ENCODE measurements around the gene CYP24A1.
A peak's percentile ranks its signal among the peaks of the same experiment; 100 is the strongest.

DNA sequence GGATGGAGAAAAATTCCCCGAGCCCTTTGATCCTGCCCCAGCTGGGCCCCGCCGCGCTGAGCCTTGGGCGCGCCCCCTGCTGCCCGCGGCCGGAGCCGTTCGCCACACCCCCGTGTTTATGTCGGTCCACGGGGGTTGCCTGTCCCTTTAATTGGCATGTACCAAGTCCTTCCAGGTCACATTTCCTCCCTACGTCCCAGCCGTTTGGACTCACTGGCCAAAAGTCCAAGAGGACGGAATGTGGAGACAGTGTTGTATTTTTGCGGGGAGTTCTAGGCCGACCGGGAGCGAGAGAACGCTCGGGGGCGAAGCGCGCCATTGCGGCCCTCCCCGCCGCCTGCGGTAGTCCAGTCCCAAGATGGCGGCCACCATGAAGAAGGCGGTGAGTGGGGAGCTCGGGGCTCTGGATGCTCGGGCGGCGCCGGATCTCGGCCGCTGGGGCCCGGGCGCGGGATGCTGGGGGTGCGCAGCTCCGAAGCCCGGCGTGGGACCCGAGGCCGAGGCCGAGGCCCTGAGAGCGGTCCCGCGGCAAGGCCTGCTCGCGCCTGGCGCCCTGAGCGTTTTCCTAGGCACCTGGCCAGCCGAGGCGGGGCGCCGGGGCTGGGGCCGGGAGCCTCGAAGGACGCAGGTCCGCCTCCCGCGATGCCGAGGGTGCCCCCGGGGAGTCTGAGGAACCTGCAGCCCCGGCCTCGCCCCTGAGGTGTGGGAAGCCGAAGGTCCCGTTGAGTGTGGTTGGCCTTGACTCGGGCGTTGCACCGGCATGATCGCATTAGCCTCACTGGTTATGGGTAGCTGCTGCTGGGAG, 34.2 kb upstream of the CYP24A1 start, which contains the start of gene PFDN4:
- TF ChIP-seq CTCF (IDR thresholded peaks at IDR 0.05) (peak; percentile 80), EZH2 (IDR thresholded peaks at IDR 0.05; ENCODE audit: borderline replicate concordance, insufficient read depth, low read depth, low read length, poor library complexity, severe bottlenecking) (no peak)

All from B cell (primary cell).